ENCODE results near the gene CPSF3. TPM values are rescaled to one million over a fixed set of nuclear protein-coding genes. Genes with fewer than 3 reads are reported as not detected.

CPSF3 gene
- total and polyA plus RNA-seq, 9 of the 15 experiments (the other 6 are each of a cell fraction or from before 2014, with no cell fraction given): 54.2 to 151 (median 94.5) TPM

GRCh38 chr2:9441556-9441955, 18.1 kb downstream of the CPSF3 start:
- Histone ChIP-seq H3K27me3 (ENCODE audit: control insufficient read depth in 2 of 2, insufficient read depth in 2 of 2, low read length in 2 of 2) (no peaks in the 10 kb centered on the region), H3K36me3 (ENCODE audit: control insufficient read depth, insufficient read depth, low read length) (peaks cover 84% of the 10 kb centered on the region), H3K27ac (ENCODE audit: extremely low read depth, low read depth, low read length) (no peak overlapping the region), H3K4me2 (ENCODE audit: insufficient read depth, low read length) (no peak overlapping the region), H3K4me3 (no peak overlapping the region), H2AFZ (ENCODE audit: low read depth, low read length) (no peak overlapping the region), H3K9me3 (replicated peaks; ENCODE audit: control insufficient read depth, insufficient read depth, low read depth, low read length) (no peaks in the 10 kb centered on the region), H3K9ac (ENCODE audit: insufficient read depth in 1 of 2, low read depth in 2 of 2, low read length in 2 of 2) (no peak overlapping the region), H3K4me1 (replicated peaks in 1 of 2; ENCODE audit: control insufficient read depth in 2 of 2, insufficient read depth in 2 of 2, low read length in 2 of 2) (no peaks in the 10 kb centered on the region), H3K79me2 (ENCODE audit: control insufficient read depth, insufficient read depth, low read length) (no peaks in the 10 kb centered on the region), H4K20me1 (replicated peaks; ENCODE audit: control insufficient read depth, insufficient read depth, low read length) (no peaks in the 10 kb centered on the region), H3K9me1 (ENCODE audit: control insufficient read depth, insufficient read depth, low read length) (no peaks in the 10 kb centered on the region)
- 76% methylated on average over 3 of the region's 3 CpGs for WGBS (ENCODE audit: insufficient coverage, low coverage, missing lambda C conversion rate)
- intact Hi-C loops (cut with micrococcal nuclease) (no loop called here), in situ Hi-C loops (cut with MboI) (no loop called here)
- no peak for FAIRE-seq
- no TSS peak for BruUV-seq (replicated peaks)
- no peak for DNase-seq (ENCODE audit: extremely low read depth in 1 of 4, low spot score in 3 of 4)
- POLR2A ChIA-PET: interaction anchor here (1.0 to 1.3 kb wide), 2 partner anchors 11 to 274 kb away, joined by 3 to 4 read pairs; no protein-coding TSS in a partner anchor
- ATAC-seq: no peak
- CTCF ChIA-PET (ENCODE audit: low intra/inter-chr PET ratio): no interaction called here
- TF ChIP-seq FOXK2 (conservative IDR thresholded peaks at IDR 0.05 in 1 of 2, IDR thresholded peaks at IDR 0.05 in 1 of 2; ENCODE audit: low read depth in 2 of 2) (no peak), MAFK (IDR thresholded peaks at IDR 0.05; ENCODE audit: low read length) (no peak), KLF6 (CRISPR knock-in tag; IDR thresholded peaks at IDR 0.05; ENCODE audit: borderline replicate concordance) (no peak), ZNF639 (CRISPR knock-in tag; conservative IDR thresholded peaks at IDR 0.05 in 1 of 2, IDR thresholded peaks at IDR 0.05 in 1 of 2) (no peak), THRA (IDR thresholded peaks at IDR 0.05) (no peak), ZNF445 (CRISPR knock-in tag; IDR thresholded peaks at IDR 0.05; ENCODE audit: low read depth) (no peak), LEF1 (IDR thresholded peaks at IDR 0.05) (no peak), ZNF239 (CRISPR knock-in tag; IDR thresholded peaks at IDR 0.05) (no peak), TAF7 (tag; IDR thresholded peaks at IDR 0.05) (no peak)
